Measurements from ENCODE around the gene TMEM269.

Gene TMEM269

DNA sequence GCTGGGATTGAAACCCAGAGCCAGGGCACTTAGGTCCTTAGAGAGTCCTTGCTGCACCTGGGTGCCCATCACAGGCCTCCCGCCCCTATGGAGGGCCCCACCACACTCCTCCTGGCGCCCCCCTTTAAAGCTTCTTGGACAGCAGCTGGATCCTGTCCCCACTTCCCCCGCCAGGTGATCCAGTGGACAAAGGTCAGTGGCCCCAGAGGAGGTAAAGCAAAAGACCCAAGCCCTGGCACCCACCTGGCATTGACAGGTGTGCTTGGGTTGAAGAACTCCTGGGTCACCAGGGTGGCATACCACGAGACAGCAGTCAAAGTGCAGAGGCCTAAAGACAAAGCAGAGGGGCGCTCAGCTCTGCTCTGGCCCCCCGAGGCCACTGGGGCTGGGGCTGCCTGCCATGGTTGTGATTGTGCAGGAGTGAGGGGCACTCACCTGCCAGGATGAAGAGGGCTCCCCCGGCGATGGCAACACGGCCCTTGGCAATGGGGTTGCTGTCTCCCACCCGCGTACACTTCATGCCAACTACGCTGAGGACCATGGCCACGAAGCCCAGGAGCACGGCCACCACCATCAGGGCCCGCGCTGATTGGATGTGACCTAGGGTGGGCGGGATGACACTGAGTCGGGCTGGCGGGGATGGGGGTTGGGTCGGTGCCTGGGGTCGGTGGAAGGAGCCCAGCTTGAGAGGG lies 46.7 kb upstream of the TMEM269 start:
- no peak for DNase-seq (ENCODE audit: low read depth)
- no peak overlapping the region for H3K4me3 ChIP-seq (ENCODE audit: low read depth, low read length)
- TF ChIP-seq, protein P1, sequence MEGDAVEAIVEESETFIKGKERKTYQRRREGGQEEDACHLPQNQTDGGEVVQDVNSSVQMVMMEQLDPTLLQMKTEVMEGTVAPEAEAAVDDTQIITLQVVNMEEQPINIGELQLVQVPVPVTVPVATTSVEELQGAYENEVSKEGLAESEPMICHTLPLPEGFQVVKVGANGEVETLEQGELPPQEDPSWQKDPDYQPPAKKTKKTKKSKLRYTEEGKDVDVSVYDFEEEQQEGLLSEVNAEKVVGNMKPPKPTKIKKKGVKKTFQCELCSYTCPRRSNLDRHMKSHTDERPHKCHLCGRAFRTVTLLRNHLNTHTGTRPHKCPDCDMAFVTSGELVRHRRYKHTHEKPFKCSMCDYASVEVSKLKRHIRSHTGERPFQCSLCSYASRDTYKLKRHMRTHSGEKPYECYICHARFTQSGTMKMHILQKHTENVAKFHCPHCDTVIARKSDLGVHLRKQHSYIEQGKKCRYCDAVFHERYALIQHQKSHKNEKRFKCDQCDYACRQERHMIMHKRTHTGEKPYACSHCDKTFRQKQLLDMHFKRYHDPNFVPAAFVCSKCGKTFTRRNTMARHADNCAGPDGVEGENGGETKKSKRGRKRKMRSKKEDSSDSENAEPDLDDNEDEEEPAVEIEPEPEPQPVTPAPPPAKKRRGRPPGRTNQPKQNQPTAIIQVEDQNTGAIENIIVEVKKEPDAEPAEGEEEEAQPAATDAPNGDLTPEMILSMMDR (IDR thresholded peaks at IDR 0.05; ENCODE audit: low read depth, low read length, missing control alignments), result no peak

DNA sequence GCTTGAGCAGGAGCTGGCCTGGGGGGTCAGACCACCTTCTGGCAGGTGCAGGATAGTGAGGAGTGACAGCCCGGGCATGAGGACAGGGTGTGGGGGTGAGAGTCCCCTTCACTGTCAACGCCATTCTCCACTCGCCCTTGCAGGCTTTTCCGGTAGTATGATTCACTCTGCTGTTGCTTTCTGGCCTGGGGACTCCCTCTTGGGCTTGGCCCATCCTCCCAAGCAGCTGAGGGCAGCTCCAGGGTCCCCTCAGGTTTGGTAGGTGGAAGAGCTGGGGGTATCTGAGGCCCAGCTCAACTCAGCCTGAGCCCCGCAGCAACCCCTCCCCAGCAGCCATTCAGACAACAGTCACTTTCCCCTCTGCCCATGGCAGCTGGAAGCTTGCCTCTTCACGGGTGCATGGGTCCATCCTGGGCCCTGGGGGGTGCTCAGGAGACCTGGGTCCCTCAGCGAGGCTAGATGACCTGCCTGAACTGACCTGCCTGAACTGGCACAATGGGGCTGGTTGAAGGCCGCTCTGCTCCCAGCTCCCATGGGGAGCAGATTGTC lies 46.0 kb upstream of the TMEM269 start:
- TF ChIP-seq, protein P1 (IDR thresholded peaks at IDR 0.05; ENCODE audit: low read depth, low read length, missing control alignments), result no peak
- no peak overlapping the region for H3K4me3 ChIP-seq (ENCODE audit: low read depth, low read length)
- no peak for DNase-seq (ENCODE audit: low read depth)

DNA sequence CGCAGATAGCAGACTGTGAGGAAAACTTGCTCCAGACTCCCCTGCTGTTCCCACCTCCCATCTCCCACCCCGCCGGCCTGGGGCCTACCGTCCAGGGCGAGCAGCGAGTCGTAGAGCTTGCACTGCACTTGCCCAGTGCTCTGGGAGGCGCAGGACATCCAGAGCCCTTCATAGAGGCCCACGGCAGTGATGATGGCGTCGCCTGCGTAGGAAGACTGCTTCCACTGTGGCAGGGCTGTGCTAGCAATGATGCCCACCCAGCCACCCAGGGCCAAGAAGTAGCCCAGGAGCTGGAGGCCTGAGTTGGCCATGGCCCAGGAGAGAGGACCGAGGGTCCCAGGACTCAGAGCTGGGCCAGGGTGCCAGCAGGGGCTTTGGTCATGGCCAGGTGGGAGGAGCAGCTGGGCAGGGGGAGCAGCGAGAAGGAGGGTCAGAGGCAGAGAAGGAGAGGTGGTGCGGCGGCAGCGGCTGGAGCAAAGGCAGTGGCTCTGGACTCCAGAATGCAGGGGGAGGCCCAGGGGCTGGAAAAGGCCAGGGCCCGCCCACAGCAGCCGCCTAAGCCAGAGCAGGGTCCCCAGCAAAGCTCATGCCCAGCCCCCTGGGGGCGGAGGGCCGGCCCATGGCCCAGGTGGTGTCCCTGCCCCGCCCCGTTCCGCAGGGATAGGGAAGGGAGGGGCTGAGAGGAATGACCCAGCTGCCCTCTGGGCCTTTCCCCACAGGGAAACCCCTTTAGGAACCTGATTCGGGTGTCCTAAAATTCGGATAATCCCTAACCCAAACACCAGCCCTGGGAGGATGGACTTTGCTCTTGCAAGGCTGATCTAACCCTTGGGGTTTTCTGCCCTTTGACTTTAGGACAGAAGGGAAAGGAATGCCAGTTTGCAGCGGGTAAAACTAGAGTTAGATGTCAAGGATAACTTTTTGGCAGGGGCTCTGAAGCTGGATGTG lies 44.8 kb upstream of the TMEM269 start, which contains the start of gene CLDN19:
TSS of gene CLDN19 (minus strand) at position 484 of the 948 bp plus-strand sequence. CDS start at position 311, 173 bp downstream.
- no peak for DNase-seq (ENCODE audit: low read depth)
- no peak within 1 kb of the TSS for H3K4me3 ChIP-seq (ENCODE audit: low read depth, low read length)
- TF ChIP-seq, protein P1 (IDR thresholded peaks at IDR 0.05; ENCODE audit: low read depth, low read length, missing control alignments), result no peak

DNA sequence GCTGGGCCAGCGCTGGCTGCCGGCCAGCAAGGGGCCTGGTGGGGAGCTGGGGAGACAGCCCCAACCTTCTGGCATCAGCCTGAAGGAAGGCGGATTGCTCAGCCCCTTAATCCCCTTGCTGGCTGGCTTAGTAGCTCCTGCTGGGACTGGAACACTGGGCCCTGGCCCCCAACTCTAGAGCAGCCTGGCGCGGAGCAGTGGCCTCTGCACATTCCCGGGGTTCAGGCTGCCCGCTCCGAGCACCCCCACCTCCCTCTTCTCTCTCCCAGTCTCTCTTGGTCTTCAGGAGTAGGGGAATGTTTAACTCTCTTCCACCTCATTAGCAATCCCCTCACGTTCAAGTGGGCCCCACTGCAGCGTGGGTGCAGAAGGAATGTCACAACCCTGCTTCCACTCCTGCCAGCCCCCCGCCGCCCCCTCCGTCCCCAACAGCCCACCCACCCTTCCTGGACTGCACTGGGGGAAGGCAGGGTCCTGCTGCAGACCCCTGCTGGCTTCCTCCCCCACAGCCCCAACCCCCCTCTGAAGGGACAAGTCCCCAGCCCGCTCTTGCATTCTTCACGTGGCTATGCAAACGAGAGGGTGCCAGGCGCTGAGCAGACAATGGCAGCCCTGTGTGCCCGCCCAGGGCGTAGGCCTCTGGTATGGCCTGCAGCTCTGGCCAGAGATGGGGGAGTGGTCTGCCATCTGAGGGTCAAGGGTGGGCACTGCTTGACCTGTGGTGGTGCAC lies 43.8 kb upstream of the TMEM269 start:
- H3K4me3 ChIP-seq (ENCODE audit: low read depth, low read length), result no peak overlapping the region
- TF ChIP-seq, protein P1 (IDR thresholded peaks at IDR 0.05; ENCODE audit: low read depth, low read length, missing control alignments), result no peak
- DNase-seq (ENCODE audit: low read depth), result no peak

DNA sequence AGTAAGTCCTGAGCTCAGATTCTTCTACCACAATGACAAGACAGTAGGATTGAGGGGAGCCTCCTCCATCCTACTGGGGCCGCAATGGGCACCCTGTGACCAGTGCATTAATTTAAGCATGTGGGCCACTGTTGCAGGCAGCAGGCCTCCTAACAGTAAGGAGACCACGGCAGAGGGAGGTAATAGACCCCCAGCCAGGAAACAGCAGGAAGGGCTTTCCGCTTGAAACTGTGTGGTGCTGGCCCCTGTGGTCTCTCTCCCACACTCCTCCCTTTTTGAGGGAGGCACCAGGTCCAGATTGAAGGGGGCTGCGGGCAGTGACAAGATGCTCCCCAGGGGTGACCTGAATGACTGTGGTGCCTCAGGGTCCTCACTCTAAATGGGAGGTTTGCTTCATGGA lies 43.1 kb upstream of the TMEM269 start:
- H3K4me3 ChIP-seq (ENCODE audit: low read depth, low read length), result no peak overlapping the region
- TF ChIP-seq, protein P1 (IDR thresholded peaks at IDR 0.05; ENCODE audit: low read depth, low read length, missing control alignments), result no peak
- DNase-seq (ENCODE audit: low read depth), result no peak

DNA sequence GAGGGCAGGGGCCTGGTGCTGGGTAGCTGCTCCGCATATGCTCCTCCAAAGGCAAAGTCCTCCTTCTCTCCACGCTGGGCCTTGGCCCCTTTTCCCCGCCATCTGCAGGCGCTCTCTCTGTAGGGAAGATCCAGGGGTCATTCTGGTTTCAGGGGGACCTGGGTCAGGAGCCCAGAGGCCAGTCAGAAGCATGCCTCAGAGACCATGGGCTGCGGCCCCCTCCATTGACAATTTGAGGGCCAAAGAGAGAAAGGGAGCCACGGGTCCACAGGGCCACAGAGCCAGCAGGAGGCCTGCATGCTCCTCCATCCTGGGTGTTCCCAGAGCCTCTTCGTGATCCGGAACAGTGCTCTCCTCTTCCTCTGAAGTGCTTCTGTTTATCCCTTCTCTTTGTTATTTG lies 42.6 kb upstream of the TMEM269 start:
- H3K4me3 ChIP-seq (ENCODE audit: low read depth, low read length), result no peak overlapping the region
- no peak for DNase-seq (ENCODE audit: low read depth)
- TF ChIP-seq, protein P1 (IDR thresholded peaks at IDR 0.05; ENCODE audit: low read depth, low read length, missing control alignments), result no peak

Data from GM12864 (cell line).